Fibroblast of lung (primary cell): ENCODE measurements around the gene ZBTB16. TPM values are rescaled to one million over a fixed set of nuclear protein-coding genes. Genes with fewer than 3 reads are reported as not detected.

Experiments used
- DNase-seq, 2 donors: peaks; one replicate each; pipeline versions ENCODE4 v3.0.0 to v3.0.0-alpha.2; 2010; ENCODE audit warnings: low read depth in 2 of 2
- H2AFZ ChIP-seq: 2 replicates; pipeline ENCODE4 v1.5.1; 2012; ENCODE audit warnings: low read length, control low read depth, inconsistent platforms
- H3K27ac ChIP-seq: 2 replicates; pipeline ENCODE4 v1.5.1; 2011; ENCODE audit warnings: low read length, control low read depth; ENCODE audit not compliant: insufficient read depth
- H3K27me3 ChIP-seq: 2 replicates; pipeline ENCODE4 v1.5.1; 2011; ENCODE audit warnings: mild to moderate bottlenecking, low read length; ENCODE audit not compliant: control insufficient read depth, insufficient read depth
- H3K36me3 ChIP-seq: 2 replicates; pipeline ENCODE4 v1.5.1; 2011; ENCODE audit warnings: low read length; ENCODE audit not compliant: control insufficient read depth, insufficient read depth
- H3K4me1 ChIP-seq: 2 replicates; pipeline ENCODE4 v1.5.1; 2011; ENCODE audit warnings: low read length; ENCODE audit not compliant: control insufficient read depth, insufficient read depth; ENCODE audit errors: extremely low read depth
- H3K4me2 ChIP-seq: 2 replicates; pipeline ENCODE4 v1.5.1; 2011; ENCODE audit warnings: low read length, control low read depth; ENCODE audit not compliant: insufficient read depth; ENCODE audit errors: extremely low read depth
- H3K4me3 ChIP-seq, 4 experiments: fragments of 200-600 bp in 1 of 4; sonication (generic) in 1 of 4; replicated peaks in 1 of 4; 2 replicates each; pipeline ENCODE4 v1.5.1; 2011 to 2016; ENCODE audit warnings: low read length in 4 of 4, low read depth in 3 of 4, mild to moderate bottlenecking in 3 of 4, control low read depth in 2 of 4, inconsistent platforms in 1 of 4, mixed read lengths in 1 of 4; ENCODE audit not compliant: insufficient read depth in 1 of 4; ENCODE audit errors: control extremely low read depth in 1 of 4
- H3K79me2 ChIP-seq: 2 replicates; pipeline ENCODE4 v1.5.1; 2012; ENCODE audit warnings: mild to moderate bottlenecking, low read length, inconsistent platforms; ENCODE audit not compliant: control insufficient read depth, insufficient read depth
- H3K9ac ChIP-seq: 2 replicates; pipeline ENCODE4 v1.5.1; 2011; ENCODE audit warnings: mild to moderate bottlenecking, low read length, control low read depth; ENCODE audit not compliant: insufficient read depth
- H3K9me3 ChIP-seq: 2 replicates; pipeline ENCODE4 v1.5.1; 2012; ENCODE audit warnings: low read depth, low read length; ENCODE audit not compliant: control insufficient read depth, insufficient read depth
- H4K20me1 ChIP-seq: 2 replicates; pipeline ENCODE4 v1.5.1; 2011; ENCODE audit warnings: low read length; ENCODE audit not compliant: control insufficient read depth, insufficient read depth; ENCODE audit errors: extremely low read depth
- CTCF ChIP-seq, 2 donors: IDR thresholded peaks in 1 of 2; conservative IDR thresholded peaks in 1 of 2; 1 replicate in 1 of 2; 2 replicates in 1 of 2; pipeline ENCODE4 v1.5.1; 2011 to 2012; ENCODE audit warnings: low read length in 2 of 2, control low read depth in 1 of 2, inconsistent platforms in 1 of 2, low read depth in 1 of 2, mild to moderate bottlenecking in 1 of 2
- EZH2 ChIP-seq: IDR thresholded peaks from 2 replicates; pipeline ENCODE4 v1.5.1; 2012; ENCODE audit warnings: low read length, control low read depth, mild to moderate bottlenecking; ENCODE audit errors: missing control alignments
- polyA plus RNA-seq, 2 donors: library from polyadenylated mRNA; depleted of rRNA in 1 of 2; stranded (reverse) in 1 of 2; unstranded in 1 of 2; fragments of >200 nt; gene quantifications; 2 replicates each; pipeline ENCODE4 v1.2.1, GENCODE V29; 2011 to 2012; ENCODE audit warnings: missing spikeins in 1 of 2
- total RNA-seq: library from RNA; depleted of rRNA; stranded (reverse); fragments of >200 nt; gene quantifications from 2 replicates; pipeline ENCODE4 v1.2.1, GENCODE V29; 2014

ZBTB16 gene
- total and polyA plus RNA-seq, 2 donors (not counting 1 experiment from before 2014, with no cell fraction given), result not detected

GRCh38 chr11:114147375-114148012 is 88.0 kb downstream of the ZBTB16 start:
- no peak overlapping the region for H3K9ac ChIP-seq
- H3K27me3 ChIP-seq, result peaks cover 3% of the 10 kb centered on the region
- no peak overlapping the region for H3K4me2 ChIP-seq
- no peaks in the 10 kb centered on the region for H3K79me2 ChIP-seq
- H2AFZ ChIP-seq, result no peak overlapping the region
- TF ChIP-seq CTCF (conservative IDR thresholded peaks at IDR 0.05 in 1 of 2, IDR thresholded peaks at IDR 0.05 in 1 of 2; ENCODE audit: low read depth in 1 of 2, low read length in 2 of 2), result no peak
- TF ChIP-seq EZH2, result no peak
- H4K20me1 ChIP-seq, result no peaks in the 10 kb centered on the region
- no peak overlapping the region for H3K4me3 ChIP-seq
- H3K27ac ChIP-seq, result no peak overlapping the region
- no peaks in the 10 kb centered on the region for H3K36me3 ChIP-seq
- no peaks in the 10 kb centered on the region for H3K9me3 ChIP-seq
- H3K4me1 ChIP-seq, result no peaks in the 10 kb centered on the region
- DNase-seq, result peak in 1 of 2 donors; percentile 56

GRCh38 chr11:114148013-114148382 is 88.5 kb downstream of the ZBTB16 start:
- DNase-seq, result no peak
- no peaks in the 10 kb centered on the region for H3K4me1 ChIP-seq
- no peak overlapping the region for H3K4me3 ChIP-seq
- no peaks in the 10 kb centered on the region for H4K20me1 ChIP-seq
- H3K9ac ChIP-seq, result no peak overlapping the region
- H3K9me3 ChIP-seq, result no peaks in the 10 kb centered on the region
- TF ChIP-seq EZH2 (no peak), CTCF (conservative IDR thresholded peaks at IDR 0.05 in 1 of 2, IDR thresholded peaks at IDR 0.05 in 1 of 2; ENCODE audit: low read depth in 1 of 2, low read length in 2 of 2) (no peak)
- no peaks in the 10 kb centered on the region for H3K36me3 ChIP-seq
- no peaks in the 10 kb centered on the region for H3K79me2 ChIP-seq
- no peak overlapping the region for H3K4me2 ChIP-seq
- no peak overlapping the region for H2AFZ ChIP-seq
- H3K27me3 ChIP-seq, result peaks cover 3% of the 10 kb centered on the region
- H3K27ac ChIP-seq, result no peak overlapping the region

- Histone ChIP-seq H3K36me3 (no peaks in the 10 kb centered on the region), H3K9me3 (no peaks in the 10 kb centered on the region), H3K27me3 (peaks cover 3% of the 10 kb centered on the region), H3K4me1 (no peaks in the 10 kb centered on the region), H3K4me2 (no peak overlapping the region), H3K79me2 (no peaks in the 10 kb centered on the region), H3K4me3 (no peak overlapping the region), H3K9ac (no peak overlapping the region), H2AFZ (no peak overlapping the region), H3K27ac (no peak overlapping the region), H4K20me1 (no peaks in the 10 kb centered on the region)
- TF ChIP-seq CTCF (conservative IDR thresholded peaks at IDR 0.05 in 1 of 2, IDR thresholded peaks at IDR 0.05 in 1 of 2; ENCODE audit: low read depth in 1 of 2, low read length in 2 of 2), result no peak
- no peak for TF ChIP-seq EZH2
- peak in 1 of 2 donors; percentile 61 for DNase-seq
Measured at GRCh38 chr11:114149689-114150407, 90.3 kb downstream of the ZBTB16 start.
